Activated CD8-positive, alpha-beta memory T cell treated with anti-CD3 and anti-CD28 coated beads, Interleukin-2, amount 50 U/mL, for 1 hour (primary cell): ENCODE measurements around the gene TULP4.

Experiments
- DNase-seq: peaks from one replicate; pipeline ENCODE4 v3.0.0-alpha.2; 2020; ENCODE audit errors: extremely low read depth

TULP4 gene

GRCh38 chr6:158358450-158359077 lies 46.3 kb downstream of the TULP4 start:
- no peak for DNase-seq

DNA sequence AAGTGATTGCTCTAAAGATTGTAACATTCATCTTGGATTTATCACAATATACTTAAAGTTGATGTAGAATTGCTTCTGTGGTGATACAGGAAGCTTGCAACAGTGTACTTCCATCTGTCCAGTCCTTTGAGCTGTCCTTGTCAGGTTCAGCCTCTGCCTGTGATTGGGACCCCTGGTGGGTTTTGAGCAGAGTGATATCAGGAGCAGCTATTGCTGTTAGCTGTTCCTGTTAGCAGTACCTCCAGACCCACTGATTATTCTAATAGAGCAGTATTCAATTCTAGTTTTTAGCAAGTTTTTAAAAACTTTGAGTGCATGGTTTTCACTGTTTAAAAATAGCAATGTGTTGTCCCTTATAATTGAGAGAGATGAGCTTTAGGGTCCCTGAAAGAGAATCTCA lies 48.8 kb downstream of the TULP4 start:
- no peak for DNase-seq

- no peak for DNase-seq
Observed at GRCh38 chr6:158361961-158362669, 49.9 kb downstream of the TULP4 start.

DNA sequence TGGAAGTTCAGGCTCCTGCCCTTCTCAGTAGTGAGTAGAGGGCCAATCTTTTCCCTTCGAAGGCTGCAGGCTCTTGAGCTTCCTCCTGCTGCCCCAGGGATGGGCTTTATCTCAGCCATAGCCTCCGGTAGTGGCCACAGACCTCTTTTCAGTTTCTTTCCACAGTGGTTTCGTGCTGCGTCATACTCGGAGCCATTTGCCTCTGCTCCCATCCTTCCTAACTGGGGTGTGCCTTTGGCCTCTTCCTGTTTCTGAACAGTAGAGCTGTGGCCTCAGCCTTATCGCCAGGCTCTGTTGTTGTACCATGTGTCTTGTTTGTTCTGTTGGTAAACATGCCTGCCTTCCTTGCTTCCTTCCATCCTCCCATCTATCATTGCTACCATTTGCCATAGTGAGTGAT lies 54.1 kb downstream of the TULP4 start:
- no peak for DNase-seq

GRCh38 chr6:158367816-158368215 lies 55.6 kb downstream of the TULP4 start:
- DNase-seq: no peak

DNA sequence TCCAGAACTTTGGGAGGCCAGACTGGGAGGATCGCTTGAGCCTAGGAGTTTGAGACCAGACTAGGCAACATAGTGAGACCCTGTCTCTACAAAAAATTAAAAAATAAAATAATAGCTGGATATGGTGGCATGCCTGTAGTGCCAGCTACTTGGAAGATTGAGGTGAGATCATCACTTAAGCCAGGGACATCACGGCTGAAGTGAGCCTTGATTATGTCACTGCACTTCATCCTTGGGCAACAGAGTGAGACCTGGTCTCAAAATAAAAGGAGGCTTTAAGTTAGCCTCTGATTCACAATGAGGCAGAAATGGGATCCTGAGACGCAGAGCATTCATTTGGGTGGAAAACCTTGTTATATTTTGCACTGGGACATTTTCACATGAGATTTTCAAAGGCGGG lies 57.0 kb downstream of the TULP4 start:
- no peak for DNase-seq

DNA sequence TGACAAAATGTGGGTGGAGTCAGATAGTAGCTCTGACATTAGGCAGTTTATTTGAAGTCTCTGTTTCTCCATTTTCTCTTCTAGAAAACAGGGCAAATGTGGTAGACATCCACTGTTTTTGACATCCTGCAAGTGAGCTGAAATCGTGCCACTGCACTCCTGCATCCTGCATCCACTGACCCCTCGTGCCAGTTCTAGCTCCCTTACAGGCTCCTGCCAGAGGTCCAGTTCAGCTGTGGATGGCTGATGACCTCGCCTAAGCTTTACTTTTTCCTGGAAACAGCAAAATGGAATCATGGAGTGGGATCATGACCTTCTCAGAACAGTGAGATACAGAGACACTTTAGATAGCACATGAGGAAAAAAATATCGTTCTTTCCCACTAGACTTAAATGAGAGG lies 58.5 kb downstream of the TULP4 start:
- no peak for DNase-seq

GRCh38 chr6:158371261-158371660 lies 59.0 kb downstream of the TULP4 start:
- no peak for DNase-seq

GRCh38 chr6:158372574-158372973 lies 60.3 kb downstream of the TULP4 start:
- DNase-seq: no peak

- no peak for DNase-seq
Observed at GRCh38 chr6:158373214-158373613, 60.9 kb downstream of the TULP4 start.

DNA sequence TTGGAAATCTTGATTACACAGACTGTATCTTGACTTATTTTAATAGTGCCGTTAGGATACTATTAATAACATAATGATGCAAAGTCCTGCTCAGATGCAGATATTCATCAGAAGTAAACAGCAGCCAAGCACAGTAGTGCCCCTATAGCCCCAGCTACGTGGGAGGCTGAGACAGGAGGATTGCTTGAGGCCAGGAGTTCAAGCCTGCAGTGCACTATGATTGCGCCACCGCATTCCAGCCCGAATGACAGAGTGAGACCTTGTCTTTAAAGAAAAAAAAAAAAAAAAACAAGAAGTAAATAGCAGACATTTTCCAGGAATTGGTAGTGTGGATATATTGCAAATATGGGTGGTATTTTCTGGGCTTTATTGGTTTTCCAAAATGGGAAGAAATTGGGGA lies 61.8 kb downstream of the TULP4 start:
- DNase-seq: no peak

DNA sequence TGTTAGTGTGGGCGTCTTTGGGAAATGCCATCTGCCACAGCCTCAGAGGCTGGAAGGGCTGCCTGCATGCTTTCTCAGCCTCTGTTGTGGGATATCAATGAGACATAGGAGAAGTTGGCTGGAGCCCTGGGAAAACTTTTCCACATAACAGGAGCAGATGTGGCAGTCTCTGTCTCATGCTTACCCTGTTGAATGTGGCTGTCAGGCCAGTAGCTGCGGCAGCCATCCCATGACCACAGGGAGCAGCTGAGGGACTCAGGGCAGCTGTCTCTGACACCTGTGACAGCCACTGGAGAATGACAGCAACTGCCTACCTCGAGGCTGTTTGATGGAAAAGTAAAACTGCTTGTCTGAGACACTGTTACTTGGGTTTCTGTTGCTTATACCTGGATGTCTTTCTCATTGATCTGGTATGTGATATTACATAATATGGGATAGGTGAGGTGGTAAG lies 64.4 kb downstream of the TULP4 start:
- no peak for DNase-seq

- no peak for DNase-seq
Observed at GRCh38 chr6:158377860-158378259, 65.6 kb downstream of the TULP4 start.

GRCh38 chr6:158379336-158379735 lies 67.1 kb downstream of the TULP4 start:
- no peak for DNase-seq

GRCh38 chr6:158381214-158381613 lies 68.9 kb downstream of the TULP4 start:
- DNase-seq: no peak

DNA sequence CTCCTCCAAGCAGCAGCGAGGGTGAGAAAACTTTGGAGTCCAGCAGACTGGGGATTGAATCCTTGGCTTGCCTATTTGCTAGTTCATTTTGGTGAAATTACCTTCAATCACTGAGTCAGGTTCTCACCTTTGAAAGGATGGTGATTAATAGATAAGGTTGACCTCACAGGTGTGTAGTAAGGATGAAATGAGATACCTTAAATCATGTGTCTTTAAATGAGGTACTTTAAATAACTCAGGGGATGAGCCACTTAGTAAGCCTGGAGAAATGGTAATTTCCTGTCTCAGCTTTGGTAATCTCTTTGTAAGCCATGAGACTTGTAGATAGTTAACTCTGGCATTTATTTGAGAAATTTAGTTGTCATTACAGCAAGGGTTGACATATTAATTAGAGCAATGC lies 70.2 kb downstream of the TULP4 start:
- DNase-seq: no peak

DNA sequence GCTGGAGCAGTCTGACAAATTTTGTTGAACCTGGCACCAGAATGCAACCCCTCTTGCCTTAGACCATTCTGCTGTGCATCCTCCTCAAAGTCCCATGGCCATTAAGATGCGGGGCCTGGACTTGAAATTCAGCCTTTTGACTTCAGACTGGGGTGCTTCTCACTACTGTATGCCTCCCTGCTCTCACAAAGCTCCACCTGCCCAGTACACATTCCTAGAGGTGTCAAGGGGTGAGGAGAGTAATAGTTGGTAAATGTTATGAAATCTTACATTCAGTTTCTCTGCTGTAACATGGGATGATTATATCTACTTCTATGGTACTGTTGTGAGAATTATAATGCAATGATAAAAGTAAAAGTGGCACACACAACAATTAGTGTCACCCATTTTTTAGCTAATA lies 70.8 kb downstream of the TULP4 start:
- no peak for DNase-seq

DNA sequence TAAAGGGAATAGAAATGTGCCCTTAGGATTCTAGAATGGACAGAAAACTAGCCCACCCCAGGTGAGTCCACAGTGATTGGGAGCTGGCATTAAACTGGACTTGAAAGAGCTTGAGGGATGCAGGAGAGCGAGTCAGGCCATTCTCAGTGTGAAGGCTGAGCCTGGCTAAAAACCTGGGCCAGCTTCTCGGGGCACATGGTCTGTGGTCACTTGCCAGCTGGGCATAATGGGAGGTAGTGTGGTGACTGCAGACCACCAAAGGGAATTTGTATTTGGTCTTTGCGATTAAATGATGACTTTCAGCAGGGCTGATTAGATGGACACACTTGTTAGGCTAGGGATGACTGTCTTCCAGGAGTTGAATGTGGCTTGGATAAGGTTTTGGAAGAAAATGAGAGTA lies 71.3 kb downstream of the TULP4 start:
- DNase-seq: no peak

- DNase-seq: no peak
Observed at GRCh38 chr6:158384671-158385110, 72.4 kb downstream of the TULP4 start.

GRCh38 chr6:158387036-158387435 lies 74.8 kb downstream of the TULP4 start:
- no peak for DNase-seq

DNA sequence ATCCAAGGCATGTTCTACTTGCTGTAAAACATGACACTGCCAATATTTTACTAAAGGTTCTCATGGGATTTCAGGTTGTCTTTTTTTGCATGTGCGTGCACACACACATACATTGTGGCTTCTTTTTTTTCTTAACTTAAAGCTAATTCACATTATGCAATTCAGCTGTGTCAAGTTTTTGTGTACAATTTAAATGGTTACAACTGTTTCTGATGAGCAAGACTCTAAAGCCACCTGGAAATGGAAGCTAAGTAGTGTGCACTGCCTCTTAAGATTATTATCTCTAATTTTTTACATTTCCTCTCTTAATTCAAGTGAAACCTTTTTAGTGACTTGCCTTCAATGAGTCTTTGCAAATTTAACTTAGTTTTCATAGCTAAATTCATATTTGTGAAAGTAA lies 75.3 kb downstream of the TULP4 start:
- no peak for DNase-seq

DNA sequence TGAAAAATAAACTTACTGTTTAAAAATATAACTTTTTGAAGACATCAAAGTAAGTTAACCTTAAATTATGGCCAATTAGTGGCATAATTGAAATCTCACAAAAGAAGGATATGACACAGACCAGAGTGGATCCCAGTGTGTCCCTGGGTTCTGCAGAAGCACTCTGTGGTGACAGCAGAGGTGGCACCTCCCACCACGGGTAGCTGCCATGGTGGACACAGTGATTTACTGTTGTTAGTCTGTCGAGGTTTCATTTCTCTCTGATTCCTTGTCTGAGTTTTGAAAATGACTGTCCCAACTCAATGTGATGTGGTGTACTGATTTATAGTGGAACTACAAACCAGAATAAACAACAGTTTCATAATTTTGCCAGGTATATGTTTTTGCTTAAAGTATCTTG lies 76.5 kb downstream of the TULP4 start:
- DNase-seq: no peak

- no peak for DNase-seq
Observed at GRCh38 chr6:158389193-158389919, 77.1 kb downstream of the TULP4 start.
